HG03108 (cell line): ENCODE data around the gene ESRP2.

Experiments used
- ATAC-seq: cut with Tn5 transposase; IDR thresholded peaks from one replicate; pipeline ENCODE4 v1.9.1; 2021; ENCODE audit warnings: moderate library complexity; ENCODE audit not compliant: unreplicated experiment

Gene ESRP2

GRCh38 chr16:68242926-68243858, 7.3 kb upstream of the ESRP2 start:
- no peak for ATAC-seq

DNA sequence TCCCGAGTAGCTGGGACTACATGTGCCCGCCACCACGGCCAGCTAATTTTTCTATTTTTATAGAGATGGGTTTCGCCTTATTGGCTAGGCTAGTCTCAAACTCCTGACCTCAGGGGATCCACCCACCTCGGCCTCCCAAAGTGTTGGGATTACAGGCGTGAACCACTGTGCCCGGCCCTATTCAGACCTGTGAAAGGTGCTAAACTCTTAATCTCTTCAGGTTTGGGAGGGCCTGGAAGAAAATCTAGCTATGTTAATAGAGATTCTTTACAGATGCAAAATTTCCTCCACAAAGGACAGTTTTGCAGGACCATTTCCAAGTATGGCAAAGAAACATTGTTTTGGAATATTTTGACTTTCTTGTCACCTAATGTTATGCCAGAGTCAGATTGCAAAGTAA, 6.2 kb upstream of the ESRP2 start:
- ATAC-seq = no peak

GRCh38 chr16:68238029-68238345, 2.1 kb upstream of the ESRP2 start:
- peak; percentile 13 for ATAC-seq

GRCh38 chr16:68237243-68238028, 1.5 kb upstream of the ESRP2 start:
- peak; percentile 71 for ATAC-seq

DNA sequence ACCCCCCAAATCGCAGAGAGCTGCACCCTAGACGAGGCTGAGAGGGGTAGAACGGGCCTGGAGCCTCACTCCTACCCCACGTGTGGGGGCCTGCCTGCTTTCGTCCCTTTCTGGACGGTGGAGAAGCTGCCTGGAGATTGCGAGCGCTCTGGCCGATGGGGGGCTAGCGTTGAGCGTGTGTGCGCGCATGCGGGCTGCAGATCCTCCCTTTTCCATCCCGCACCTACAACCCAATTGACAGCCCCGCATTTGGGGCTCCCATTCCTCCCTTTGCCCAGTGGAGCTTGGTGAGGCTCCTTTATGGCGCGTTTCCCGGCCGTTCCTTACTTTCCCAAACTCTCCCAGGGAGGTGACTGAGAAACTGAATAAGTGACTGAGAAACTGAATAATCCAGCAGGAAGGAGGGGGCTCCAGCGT, 907 bp upstream of the ESRP2 start:
- no peak for ATAC-seq

DNA sequence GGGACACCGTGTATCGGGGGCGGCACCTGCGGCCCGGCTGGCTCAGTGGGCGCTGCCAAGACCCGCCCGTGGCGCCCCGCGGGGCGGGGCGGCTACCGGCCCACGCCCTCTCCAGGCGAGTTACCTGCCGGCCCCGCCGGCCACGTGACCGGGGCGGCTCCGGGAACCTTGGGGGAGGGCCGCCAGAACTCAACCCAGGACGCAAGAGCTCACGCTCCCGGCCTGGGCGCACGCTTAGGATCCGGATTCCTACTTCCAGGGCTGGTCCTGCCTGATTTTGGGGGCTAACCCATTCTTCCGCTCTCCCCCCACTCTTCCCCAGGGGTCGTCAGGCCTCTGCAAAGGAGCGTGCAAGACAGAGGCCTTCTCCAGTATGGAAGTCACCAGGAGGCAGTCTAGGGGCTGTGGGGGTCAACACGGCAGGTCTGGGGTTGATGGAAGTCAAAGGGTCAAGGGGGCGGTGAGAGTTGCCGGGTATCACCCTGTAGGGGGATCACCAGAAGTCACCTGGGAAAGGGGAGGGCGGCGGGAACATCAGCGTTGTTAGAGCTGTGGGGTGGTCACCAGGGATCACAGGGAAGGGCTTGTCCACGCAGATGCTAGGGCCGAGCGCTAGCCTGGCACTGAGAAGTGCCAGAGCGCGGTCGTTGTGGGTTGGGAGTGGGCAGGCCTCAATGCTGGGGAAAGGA, 354 bp upstream of the ESRP2 start:
- no peak for ATAC-seq

DNA sequence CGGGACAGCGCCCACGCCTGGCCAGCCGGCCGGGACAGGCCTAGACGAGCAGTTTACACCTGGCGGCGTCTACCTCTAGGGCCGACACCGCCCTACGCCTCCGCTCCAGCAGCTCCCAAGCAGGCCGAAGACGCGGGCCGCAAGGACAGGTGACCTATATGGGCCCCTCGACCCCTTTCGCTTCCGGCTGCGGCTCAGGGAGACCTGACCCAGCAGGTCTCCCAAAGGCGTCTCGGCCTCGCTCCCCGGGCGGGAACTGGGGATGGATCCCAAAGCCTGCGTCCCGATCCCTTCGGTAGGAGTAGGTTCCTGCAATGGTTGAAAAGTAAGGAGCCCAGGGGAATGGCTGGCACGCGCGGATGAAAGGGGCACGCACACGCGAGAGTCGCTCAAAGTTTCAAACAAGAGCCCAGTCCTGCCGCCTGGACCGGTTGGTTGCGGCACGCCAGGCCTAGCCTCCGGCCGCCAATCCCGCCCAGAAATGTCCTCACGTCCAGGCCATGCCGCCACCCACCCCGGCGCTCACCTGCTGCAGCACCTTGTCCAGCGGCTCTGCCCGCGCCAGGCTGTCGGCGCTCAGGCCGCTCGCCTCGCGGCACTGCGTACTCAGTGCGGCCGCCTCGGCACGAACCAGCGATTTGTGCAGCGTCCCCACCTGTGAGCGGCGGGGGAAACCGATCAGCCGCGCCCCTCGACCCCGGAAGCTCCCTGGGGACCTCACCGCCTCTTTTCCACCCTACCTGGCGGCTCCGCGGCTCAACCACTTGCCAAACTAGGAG, 630 bp downstream of the ESRP2 start:
- no peak for ATAC-seq

DNA sequence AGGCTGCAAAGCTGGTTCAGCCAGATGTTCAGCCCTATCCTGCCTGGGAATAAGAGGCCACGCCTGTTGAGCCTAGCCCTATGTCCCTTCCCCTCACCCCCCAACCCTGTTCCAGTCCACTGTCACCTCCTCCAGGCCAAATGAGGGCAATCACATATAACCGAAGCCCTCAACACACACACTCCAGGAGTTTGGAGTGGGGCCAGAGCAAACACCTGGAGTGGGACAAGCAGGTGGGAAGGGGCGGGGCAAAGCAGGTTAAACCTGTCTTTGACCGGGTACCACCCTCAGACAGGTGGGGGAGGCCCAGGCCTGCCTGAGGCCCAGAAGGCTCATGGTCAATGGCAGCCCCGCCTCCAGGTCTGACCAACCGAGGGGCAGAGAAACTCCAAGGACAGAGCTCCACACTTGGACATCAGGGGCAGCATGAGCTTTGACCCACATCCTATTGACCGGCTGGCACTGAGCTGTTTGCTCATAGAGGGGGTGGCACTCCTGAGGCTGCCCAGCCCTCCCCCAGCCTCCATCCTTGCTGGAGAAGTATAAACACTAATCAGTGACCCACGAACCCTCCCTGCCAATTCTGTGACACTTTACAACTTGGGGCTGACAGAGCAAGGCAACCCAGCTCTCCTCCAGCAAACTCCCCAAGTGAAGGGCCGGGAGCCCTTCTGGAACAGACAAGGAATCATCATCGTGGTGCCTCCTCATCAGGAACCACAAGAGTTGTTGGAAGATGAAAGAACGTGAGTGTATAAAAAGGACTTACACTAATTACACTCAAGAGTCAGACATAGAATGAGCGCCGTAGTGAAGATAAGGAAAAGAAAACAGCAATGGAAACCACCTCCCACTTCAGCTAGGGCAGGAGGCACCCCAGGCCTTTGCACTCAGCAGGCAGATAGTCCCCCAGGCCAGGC, 1.5 kb downstream of the ESRP2 start:
- no peak for ATAC-seq

- ATAC-seq = no peak
These were observed 2.1 kb downstream of the ESRP2 start for GRCh38 chr16:68233835-68234187.

DNA sequence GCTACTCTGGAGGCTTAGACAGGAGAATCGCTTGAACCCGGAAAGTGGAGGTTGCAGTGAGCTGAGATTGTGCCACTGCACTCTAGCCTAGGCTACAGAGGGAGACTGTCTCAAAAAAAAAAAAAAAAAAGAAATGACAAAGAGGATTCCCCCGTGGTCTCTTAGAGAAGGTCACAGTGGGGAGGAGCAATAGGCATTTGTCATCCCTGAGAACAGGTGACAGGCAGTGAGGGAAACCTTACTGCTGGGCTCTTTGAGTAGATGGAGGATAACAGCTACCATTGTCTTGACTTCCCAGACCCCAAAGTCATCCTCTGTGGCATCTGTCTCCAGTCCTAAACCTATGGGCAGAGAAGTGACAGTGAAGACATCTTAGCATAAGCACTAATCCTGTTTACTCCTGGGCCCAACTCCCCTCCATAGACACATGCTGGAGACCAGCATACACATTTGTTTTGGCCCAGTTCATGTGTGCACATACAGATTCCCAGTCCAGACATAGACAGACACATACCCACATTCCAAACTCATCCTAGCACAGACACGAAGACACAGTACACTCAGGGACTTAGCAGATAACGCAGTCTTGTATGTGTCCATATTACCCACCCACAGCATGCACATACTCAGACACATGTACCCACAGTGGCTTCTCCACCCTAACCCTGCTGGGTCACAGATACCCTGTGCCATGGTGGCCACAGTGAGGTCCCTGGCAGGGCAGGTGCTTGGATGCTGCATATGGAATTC, 2.7 kb downstream of the ESRP2 start:
- ATAC-seq = no peak

- ATAC-seq = no peak
These were observed 3.6 kb downstream of the ESRP2 start for GRCh38 chr16:68232335-68232734.

DNA sequence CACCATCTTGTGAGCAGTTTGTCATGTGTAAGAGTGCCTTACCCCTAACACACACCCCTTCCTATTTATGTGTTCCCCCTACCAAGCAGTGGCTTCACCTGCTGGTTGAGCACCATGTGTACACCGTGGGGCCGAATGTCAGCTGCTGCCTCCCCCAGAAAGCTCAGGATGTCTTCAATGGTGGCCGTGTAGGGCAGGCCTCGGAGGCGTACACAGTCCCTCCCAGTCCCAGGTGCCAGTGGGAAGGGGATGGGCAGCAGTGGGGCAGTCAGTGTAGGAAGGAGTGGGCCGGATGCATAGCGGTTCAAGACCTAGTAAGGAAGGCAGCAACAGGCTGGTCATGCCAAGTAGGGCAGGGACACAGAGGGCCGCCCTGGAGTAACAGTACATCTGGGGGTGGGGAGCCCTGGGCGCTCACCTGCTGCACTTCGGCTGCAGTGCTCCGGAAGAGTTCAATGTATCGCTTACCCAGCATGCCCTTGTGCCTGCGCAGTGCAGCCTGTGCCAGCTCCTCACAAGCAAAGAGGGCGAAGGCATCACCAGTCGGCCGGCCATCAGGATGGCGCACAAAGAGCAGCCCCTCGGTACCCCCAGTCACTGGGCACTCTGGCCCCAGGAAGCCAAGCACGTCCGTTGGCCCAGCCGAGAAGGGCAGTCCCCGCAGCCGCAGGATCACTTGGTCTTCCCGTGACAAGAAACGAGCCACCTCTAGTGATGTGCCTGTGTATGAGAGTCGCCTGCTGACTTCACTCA, 4.4 kb downstream of the ESRP2 start:
- no peak for ATAC-seq

GRCh38 chr16:68230956-68231355, 5.0 kb downstream of the ESRP2 start:
- no peak for ATAC-seq

GRCh38 chr16:68230176-68230571, 5.8 kb downstream of the ESRP2 start:
- no peak for ATAC-seq

DNA sequence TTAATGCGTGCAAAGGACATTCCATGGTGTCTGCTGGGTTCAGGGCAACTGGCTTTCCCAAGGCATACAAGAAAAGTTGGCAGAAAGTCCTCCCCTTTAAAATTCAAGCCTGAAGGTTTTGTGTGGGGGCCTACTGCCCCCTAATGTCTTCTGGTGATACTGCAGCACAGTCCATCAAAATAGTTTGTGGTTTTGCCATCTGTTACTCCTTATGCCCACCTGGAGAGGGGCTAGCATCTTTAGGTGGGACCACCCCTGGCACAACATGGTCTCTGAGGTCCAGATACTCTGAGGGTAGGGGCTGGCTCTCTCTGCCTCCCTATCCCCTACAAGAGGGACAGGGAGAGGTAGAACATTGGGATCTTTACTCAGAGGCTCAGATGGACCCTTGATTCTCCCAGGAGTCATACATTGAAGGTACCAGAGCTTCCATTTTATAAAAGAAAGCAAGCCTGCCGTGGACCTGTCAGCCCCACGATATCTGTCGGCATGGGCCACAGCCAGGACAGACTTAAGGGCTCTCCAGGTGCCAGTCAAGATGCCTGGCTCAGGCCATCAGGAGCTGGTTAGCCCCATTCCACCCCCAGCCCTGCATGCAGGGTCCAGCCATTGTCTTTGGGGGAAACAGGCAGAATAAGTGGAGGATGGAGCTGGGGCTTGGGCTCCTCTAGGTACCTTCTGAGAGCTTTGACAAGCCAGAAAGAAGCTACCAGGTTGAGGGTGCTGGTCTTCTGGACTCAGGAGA, 6.3 kb downstream of the ESRP2 start:
- no peak for ATAC-seq

DNA sequence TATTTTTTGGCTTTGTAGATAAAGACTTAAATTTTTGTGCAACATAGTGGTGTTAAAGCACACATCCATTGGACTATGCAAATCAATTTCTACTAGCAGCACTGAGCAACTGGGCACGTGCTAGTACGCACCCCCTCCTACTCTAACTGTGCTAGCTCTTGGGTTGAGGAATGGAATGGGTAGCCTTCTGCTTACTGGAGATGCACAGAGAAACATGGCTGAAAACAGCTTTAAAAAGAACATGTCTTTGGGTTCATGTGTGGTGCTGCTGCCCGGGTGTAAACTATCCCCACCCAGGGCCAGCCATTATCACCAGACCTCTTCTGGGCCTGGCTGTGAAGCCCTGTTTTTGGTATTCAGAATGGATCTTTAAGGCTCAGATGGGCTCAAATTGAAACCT, 7.3 kb downstream of the ESRP2 start:
- ATAC-seq = no peak

DNA sequence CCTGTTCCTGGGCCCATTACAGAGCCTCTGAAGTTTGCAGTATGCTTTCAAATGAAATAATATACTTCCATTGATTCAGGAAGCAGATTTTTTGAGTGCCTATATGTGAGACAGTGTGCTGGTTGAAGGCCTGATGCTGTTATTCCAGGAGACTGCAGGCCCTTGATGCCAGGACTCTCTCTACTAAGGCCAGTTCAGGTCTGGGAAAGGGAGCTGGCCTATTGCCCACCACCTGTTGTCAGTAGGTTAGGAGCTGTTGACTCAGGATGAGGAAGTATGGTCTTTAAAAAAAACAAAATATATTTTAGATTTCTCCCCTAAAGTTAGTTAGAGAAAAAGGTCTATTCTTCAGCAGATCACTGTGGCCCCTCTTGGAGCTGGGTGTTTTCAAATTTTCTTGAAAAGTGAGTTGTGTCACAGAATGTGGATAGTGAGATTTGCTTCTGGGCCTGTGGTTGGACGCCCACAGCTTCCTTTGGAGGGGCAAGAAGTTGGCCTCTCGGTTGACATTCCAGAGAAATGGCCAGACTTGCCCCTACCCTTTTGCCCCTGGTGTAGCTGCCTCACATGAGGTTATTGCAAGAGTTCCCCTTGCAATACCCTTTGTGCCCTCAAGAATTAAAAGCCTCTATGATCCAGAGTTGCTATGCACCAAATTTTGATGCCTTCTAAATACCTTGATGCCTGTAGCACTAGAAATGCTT, 7.9 kb downstream of the ESRP2 start:
- ATAC-seq = no peak
